ENCODE data around the gene SUPT3H.
"Not testable (repeated sequence)": the region's sequence is repeated elsewhere in the genome, so short reads cannot be mapped to it uniquely, and the experiment has no call there.

The SUPT3H gene

DNA sequence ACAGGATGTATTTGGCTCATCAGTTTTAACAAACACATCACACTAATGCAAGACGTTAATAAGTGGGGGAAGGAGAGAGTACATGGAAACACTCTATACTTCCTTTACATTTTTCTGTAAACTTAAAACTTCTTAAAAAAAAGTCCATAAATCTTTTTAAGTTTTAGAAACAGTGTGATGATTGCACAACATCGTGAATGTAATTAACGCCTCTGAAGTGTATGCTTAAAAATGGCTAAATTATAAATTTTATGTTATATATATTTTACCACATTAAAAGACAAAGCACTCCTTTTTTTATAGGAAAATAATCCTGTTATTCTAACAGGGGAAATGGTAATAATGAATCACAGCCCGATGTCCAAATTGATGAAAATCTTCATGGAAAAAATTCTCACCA lies 193.7 kb downstream of the SUPT3H start:
- DNase-seq (ENCODE audit: low read depth, low spot score), result no peak

DNA sequence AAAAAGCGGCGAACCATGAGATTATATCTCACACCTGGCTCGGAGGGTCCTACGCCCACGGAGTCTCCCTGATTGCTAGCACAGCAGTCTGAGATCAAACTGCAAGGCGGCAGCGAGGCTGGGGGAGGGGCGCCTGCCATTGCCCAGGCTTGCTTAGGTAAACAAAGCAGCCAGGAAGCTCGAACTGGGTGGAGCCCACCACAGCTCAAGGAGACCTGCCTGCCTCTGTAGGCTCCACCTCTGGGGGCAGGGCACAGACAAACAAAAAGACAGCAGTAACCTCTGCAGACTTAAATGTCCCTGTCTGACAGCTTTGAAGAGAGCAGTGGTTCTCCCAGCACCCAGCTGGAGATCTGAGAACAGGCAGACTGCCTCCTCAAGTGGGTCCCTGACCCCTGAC lies 201.4 kb downstream of the SUPT3H start:
- not testable (repeated sequence) for DNase-seq (ENCODE audit: low read depth, low spot score)

DNA sequence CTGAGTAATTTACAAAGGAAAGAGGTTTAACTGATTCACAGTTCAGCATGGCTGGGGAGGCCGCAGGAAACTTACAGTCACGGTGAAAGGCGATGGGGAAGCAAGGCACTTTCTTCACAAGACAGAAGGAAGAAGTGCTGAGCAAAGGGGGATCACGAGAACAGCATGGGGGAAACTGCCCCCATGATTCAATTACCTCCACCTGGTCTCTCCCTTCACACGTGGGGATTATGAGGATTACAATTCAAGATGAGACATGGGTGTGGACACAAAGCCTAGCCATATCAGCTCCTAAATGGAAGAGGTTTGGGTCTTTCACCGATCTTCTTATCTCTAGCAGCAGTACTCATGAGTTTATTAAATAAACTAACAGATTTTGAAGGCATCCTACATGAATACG lies 202.5 kb downstream of the SUPT3H start:
- no peak for DNase-seq (ENCODE audit: low read depth, low spot score)

DNA sequence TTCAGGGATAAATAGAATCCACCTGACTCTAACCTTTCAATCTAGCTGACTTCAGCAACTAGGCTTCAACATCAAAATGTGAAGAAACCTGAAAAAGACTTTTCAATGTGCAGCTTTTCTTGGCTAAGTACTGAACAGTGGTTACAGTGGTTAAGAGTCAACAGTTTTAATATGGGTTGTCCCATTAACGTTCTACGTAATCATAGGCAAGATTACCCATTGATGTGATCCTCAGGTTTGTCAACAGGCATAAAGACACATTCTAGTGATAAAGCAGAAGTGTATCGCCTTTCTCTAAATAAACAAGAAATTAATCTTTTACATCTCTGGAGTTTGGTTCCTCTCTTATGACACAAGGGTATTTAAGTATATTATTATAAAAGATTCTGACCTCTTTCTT lies 203.7 kb downstream of the SUPT3H start:
- no peak for DNase-seq (ENCODE audit: low read depth, low spot score)

DNA sequence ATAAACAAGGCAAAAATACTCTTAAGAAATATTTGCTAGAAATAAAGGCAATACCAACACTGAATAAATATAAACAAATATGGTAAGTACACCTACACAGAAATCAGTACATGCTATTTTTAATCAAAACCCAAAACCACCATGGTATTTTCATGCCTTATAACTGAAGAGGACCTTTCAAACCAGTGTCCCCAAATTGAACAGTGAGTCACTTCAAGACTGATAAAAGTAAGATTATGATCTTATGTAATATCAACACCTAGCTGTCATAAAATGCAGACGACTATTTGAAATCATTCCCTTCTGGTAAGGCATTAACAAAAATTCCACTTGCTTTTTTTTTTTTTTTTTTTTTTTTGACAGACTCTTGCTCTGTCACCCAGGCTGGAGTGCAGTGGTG lies 206.4 kb downstream of the SUPT3H start:
- no peak for DNase-seq (ENCODE audit: low read depth, low spot score)

DNA sequence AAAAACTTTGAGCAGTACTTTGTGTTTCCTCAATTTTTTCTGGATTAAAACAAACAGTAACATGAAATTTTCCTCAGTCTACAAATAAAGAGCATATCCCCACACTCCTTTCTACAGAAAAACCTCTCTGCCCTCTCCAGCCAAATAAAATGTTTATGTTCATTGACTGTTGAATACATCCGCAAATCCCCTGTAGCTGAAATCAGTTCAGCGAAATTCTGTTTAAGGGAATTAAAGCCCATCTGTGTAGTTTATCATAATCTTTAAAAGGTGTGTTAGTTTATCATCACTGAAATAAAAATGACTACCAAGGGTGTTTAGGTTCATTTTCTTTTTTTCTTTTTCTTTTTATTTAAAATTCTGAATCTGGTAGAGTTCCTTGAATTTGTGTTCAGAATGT lies 207.4 kb downstream of the SUPT3H start:
- DNase-seq (ENCODE audit: low read depth, low spot score), result no peak

DNA sequence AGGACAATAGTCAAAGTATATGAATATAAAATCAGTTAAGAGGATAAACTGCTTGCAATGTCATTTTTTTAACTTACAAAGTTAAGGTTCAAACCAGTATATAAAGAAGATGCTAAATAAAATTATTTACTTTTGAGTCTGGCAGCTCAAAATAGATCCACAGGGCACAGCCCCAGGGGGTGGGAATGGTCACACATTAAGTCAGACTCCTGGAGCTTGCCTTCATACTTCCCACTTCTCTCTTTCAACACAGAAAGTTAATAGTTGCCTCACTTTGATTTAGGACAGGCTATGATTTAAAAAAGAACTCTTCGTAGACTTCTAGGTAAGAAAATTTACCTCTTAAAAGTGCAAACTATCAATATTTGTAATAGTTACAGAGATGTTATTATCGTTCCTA lies 207.9 kb downstream of the SUPT3H start:
- no peak for DNase-seq (ENCODE audit: low read depth, low spot score)

DNA sequence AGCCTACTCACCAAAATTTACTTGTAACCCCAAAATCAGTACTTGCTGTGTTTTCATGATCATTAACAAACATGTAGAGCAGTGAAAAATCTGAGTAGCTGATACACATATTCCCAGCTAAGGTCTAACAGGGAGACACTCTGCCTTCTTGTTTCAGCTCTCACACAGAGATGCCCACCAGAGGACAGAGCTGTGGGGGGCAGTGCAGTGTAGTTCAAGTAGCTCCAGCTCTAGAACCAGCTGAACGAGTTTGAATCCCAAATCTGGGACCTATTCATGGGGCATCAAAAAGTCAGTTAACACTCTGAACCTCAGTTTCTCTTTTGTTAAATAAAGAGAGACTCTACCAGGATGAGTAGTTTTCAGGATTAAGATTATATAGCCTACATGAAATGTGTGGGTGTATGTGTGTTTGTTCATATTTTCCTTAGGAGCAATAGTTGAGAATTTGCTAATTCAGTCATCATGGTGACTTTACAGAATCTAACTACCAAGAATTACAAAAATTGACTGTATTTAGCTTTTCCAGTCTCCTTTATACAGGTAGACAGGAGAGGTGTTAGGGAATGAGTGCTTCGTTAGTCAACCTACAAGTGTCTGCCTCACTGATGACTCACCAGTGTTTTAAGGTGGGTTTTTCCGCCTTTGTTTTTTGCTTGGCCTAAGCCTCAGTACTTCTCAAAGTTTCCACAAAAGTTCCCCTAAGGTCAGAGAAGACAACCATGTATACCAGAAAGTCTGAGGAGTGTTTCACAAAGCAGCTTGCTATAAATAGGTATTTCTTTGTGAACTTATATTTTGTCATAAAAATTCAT lies 213.6 kb downstream of the SUPT3H start:
- DNase-seq (ENCODE audit: low read depth, low spot score), result no peak

DNA sequence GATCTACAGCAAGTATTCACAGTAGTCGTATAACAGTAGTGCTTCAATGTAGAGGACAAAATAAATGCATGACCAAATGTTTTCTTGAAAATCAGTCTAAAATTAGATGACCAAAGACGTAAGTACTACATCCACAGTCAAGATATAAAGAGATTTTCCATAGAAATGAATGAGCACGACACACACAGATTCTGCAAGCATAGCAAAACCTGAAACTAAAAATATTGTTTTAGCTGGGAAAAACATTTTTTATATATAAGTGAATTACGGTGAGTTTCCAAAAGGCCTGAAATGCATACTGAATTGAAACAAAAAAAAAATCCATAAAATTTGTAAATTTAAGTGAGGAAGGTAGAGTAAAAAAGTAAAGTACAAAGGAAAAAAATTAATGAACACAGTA lies 217.4 kb downstream of the SUPT3H start:
- no peak for DNase-seq (ENCODE audit: low read depth, low spot score)

DNA sequence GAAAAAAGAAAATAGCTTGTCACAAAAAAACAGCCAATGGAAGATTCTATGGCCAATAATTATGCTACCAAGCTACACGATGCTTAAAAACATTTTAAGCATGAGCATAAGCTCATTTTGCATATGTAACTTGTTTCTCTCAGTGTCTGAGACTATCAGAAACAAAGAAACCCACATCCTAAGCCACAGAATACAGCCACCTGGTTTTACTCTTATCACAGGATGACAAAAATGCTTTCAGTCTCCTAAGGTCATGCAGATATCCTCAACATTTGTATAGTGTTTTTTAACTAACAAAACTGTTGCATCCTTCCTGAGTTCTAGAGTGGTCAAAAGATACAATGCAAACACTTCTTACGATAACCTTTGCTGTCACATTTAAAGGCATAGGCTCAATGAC lies 221.7 kb downstream of the SUPT3H start:
- no peak for DNase-seq (ENCODE audit: low read depth, low spot score)

DNA sequence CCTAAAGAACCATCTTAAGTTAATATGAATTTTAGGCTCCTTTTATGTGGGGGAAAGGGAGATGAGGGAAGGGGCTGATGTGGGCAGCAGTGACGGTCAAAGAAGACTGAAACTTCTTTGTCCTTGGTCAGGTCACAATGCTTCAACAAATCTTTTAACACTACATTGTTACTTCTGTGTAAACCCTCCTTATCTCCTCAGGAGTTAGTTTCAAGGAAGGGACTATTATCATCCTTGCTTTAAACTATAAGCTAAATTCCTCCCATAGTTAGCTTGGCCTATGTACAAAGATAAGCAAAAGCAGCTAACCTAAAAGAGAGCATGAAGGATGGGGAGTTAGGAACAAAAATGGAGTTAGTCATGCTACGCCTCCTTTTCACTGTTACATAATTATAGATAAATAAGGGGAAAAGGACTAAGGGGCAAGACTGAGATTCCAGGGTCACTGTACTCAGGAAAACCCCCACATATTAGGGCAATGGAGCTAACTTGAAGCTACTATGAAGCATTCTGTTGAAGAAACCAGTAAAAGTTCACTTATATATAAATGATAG lies 222.3 kb downstream of the SUPT3H start:
- DNase-seq (ENCODE audit: low read depth, low spot score), result no peak

DNA sequence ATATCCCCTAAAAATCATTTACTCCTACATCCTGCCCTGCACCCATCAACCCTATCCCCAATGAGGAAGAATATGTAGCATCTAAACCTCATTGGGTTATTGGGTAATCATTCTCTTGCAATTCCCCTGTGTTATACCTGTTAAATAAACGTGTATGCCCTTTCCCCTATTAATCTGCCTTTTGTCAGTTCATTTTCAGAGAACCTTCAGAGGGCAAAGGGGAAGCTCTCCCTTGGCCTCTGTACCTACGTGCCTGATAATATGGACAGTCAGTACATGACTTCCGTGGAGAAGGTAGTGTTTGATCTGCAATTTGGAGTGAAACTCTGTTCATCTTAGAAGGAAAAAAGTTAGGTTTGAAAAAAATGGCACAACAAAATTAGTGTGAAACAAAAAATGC lies 223.1 kb downstream of the SUPT3H start:
- no peak for DNase-seq (ENCODE audit: low read depth, low spot score)

DNA sequence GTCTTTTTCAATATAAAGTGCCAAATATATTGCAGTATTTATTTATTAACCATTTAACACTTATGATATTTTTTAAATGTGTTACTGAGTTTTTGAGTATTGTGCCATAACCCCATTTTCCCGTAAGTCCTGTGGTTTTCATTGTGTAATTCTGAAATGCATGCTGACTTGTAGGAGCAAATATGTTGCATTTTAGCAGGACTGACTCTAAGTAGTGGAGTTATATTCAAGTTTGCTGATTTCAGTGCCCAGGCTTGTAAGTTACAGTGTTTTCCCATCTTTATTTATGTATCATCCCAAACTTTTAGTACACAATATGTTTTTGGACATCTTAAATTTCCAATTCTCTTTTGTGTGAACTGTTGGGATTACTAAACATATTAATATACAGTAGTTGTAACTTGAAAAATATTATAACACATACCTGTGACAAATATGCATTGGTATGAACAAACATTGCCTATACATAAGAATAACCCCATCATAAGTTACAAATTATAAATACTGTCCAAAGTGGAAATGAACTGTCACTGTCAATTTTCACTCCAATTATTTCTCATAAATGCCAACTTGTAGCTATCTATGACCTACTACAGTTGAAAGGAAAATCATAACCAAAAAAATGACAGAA lies 228.9 kb downstream of the SUPT3H start:
- no peak for DNase-seq (ENCODE audit: low read depth, low spot score)

DNA sequence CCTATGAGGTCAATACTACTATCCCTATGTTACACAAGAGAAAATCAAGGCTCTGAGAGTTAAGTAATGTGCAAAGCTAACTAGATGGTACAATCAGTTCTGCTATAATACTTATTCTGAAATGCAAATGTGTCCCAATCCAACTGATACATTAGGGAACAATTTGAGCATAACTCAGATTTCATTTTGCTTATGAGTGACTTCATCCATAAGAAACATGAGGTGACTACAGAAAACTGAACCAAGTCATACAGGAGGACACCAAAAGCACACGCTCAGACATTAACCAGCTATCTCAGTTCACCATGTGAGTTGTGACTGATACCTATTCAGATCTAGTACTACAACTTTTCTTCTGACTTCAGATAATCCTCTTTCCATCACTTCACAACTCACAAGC lies 229.5 kb downstream of the SUPT3H start:
- no peak for DNase-seq (ENCODE audit: low read depth, low spot score)

DNA sequence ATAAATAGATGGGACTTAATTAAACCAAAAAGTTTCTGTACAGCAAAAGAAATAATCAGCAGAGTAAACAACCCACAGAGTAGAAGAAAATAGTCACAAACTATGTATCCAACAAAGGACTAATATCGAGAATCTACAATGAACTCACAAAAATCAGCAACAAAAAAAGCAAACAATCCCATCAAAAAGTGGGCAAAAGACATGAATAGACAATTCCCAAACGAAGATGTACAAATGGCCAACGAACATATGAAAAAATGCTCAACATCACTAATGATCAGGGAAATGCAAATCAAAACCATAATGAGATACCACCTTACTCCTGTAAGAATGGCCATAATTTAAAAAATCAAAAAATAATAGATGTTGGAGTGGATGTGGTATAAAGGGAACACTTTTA lies 232.1 kb downstream of the SUPT3H start:
- DNase-seq (ENCODE audit: low read depth, low spot score), result not testable (repeated sequence)

DNA sequence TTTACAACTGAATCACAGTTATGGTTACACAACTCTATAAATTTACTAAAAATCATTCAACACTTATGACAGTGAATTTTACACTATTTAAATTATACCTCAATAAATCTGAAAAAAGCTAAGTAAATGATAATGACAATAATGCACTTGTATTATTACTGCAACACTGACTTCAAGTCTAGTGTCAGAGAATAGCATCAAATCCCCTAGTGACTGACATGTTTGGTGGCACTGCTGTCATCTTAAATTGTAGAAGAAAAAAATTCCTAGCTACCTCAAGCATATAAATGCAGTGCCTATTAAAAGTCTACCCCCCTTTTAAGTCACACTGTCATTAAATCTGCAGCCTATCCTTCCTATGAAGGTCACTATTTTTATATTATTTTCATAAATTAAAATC lies 239.0 kb downstream of the SUPT3H start:
- no peak for DNase-seq (ENCODE audit: low read depth, low spot score)

DNA sequence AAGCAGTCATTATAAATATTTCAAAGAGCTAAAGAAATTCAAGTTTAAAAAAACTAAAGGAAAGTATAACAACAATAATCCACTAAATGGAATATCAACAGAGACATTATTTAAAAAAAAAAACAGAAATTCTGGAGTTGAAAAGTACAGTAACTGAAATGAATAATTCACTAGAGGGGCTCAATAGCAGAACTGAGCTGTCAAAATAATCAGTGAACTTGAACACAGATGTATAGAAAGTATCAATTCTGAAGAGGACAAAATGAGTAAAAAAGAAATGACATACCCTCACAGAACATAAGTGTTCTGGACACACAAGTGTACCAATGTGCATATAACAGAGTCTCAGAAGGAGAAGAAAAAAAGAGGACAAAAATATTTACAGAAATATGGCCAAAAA lies 241.2 kb downstream of the SUPT3H start:
- no peak for DNase-seq (ENCODE audit: low read depth, low spot score)

DNA sequence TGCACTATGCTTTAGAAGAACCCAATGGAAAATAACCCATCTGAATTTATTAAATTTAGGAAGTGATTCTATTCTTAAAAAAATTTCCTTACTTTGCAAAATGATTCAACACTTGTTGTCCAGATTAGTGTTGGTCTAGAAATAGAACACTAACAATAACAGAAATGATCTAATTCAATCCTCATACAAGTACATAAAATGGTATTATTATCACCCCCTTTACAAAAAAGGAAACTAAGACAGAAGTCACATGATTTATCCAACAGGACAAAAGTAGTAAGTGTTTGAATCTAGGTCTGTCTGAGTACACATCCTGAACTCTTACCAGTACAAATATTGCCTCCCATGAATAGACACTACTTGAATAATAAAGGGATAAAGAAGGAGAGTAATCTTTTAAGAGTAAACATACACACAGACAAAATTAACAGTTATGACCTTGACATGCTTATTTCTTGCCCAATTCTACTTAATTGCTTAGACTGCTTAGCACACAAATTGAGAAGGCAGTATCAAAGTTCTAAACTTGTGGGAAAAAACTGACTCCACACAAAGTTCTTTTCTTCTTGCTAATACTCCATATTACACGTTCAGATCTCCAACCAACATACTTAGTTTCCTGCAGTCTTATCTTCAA lies 245.0 kb downstream of the SUPT3H start:
- no peak for DNase-seq (ENCODE audit: low read depth, low spot score)

DNA sequence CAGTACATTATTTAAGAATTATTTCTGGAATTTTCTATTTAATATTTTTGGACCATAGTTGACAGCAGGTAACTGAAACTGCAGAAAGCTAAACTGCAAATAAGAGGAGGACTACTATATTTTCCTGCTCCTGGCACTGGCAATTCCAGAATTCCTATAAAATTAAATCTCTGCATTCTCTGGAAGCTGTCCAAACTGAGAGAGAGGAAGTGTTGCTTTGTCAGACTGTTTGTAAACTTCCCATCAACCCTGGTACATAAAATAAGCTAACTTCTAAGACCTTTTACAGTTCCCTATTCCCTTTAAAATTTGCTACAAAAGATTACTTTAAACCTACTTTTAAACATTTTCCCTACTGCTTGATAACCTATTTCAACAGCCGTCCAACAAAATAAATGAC lies 245.7 kb downstream of the SUPT3H start:
- DNase-seq (ENCODE audit: low read depth, low spot score), result no peak

DNA sequence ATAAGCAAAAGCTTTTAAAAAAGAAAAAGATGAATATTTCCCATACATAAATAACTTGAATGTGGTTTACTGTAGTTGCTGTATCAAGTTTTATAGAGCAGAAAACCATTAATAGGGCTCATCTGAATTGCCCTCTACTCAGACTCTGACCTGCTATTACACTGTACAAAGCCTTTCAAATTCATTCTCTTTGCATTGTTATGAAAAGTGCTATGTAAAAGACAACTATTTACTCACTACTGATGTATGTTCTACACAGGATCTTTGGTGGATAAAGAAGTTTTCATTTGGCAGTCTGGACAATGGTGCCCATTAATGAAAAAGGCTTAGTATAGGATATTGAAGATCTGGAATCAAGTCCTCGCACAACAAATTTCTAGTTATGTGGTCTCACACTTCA lies 248.7 kb downstream of the SUPT3H start:
- DNase-seq (ENCODE audit: low read depth, low spot score), result no peak

DNA sequence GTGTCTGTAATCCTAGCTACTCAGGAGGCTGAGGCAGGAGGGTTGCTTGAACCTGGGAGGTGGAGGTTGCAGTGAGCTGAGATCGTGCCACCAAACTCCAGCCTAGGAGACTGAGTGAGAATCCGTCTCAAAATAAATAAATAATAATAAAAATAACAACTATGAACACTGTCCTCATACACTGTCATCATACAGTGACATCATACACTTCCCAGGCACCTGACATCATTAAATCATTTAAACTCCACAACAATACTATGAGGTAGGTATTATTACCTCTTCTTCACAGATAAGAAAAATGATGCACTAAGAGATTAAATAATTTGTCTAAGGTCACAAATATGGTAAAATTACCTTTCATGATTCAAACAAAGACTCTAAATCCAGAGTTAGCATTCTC lies 250.5 kb downstream of the SUPT3H start:
- DNase-seq (ENCODE audit: low read depth, low spot score), result no peak

DNA sequence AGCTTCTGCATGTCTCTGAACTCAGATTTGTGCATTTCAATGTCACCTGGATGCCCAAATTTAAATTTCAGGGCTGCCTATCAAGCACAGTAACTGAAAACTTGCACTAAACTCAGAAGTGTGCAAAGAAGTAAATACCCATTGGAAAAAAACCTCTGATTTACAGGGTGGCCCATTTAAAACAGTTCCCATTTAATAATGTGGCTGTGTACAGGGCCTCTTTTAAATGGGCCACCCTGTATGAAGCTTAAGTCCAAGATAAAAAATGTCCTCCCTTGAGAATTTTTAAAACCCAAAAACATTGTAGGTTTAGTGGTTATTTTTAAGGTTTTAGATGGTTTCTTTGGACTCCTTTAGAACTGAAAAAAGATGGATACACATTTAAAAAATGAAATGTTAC lies 251.7 kb downstream of the SUPT3H start:
- no peak for DNase-seq (ENCODE audit: low read depth, low spot score)

DNA sequence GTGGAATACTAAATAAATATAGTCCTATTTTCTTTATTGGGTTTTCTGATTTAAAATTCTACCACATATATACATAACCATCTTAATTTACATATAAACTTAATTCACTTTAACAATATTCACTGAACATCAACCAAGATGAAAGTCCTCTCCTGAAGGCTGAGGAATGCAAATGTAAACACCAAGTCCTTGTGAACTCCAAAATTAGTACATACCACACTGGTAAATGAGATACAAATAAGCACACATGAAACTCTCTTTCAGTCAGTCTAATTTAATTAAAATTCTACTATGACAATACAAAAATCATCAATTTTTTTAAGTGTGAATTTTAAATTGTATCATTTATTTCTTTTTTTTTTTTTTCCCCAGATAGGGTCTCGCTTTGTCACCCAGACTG lies 254.7 kb downstream of the SUPT3H start:
- DNase-seq (ENCODE audit: low read depth, low spot score), result no peak

All from activated CD4-positive, CD25-positive, alpha-beta regulatory T cell treated with anti-CD3 and anti-CD28 coated beads, Interleukin-2, amount 50 U/mL, for 16 hours (primary cell).